ENCODE results near the gene C4B. TPM values are rescaled to one million over a fixed set of nuclear protein-coding genes. Genes with fewer than 3 reads are reported as not detected.
"Not testable (repeated sequence)": the region's sequence is repeated elsewhere in the genome, so short reads cannot be mapped to it uniquely, and the experiment has no call there.

C4B gene
- total RNA-seq, 1 donor from 2014 or later, result 2.9 TPM

DNA sequence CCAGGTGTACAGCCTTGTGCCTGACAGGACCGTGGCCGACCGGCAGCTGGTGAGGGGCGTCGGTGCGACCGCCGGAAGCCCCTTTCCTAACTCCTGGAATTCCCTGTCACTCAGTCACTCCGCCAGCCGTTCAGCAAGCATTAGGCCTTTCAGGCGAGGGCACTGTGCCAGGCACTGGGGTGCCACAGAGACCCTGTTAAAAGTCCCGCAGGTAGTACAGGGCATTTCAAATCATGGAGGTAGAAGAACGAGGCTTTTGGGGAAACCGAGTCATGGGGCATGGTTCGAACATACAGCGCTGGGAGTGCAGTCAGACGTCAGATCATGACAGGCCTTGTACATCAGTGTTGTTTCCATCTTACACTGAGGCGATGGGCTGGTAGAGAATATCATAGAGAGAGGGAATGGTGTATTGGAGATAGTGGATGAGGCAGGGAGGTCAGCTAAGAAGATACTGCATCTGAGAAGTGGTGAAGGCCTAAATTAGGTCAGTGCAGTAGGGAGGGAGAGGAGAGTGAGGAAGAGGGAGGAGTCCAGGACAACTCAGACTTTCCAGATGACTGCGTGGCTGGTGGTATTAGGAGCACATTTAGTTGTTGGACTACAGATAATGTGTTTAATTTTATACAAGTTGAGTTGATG, 41.8 kb upstream of the C4B start:
- peak; percentile 66 for DNase-seq
- H3K27me3 Mint-ChIP-seq, result peaks cover 2% of the 10 kb centered on the region

DNA sequence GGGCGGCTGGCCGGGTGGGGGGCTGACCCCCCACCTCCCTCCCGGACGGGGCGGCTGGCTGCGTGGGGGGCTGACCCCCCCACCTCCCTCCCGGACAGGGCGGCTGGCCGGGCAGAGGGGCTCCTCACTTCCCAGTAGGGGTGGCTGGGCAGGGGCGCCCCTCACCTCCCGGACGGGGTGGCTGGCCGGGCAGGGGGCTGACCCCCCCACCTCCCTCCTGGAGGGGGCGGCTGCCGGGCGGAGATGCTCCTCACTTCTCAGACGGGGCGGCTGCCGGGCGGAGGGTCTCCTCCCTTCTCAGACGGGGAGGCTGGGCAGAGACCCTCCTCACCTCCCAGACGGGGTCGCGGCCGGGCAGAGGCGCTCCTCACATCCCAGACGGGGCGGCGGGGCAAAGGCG, 38.5 kb upstream of the C4B start:
- H3K27ac Mint-ChIP-seq, H3K4me3 Mint-ChIP-seq, DNase-seq, H3K9me3 Mint-ChIP-seq, H3K27me3 Mint-ChIP-seq: not testable (repeated sequence)
- intact Hi-C loops (cut with micrococcal nuclease), result loop anchor here (10.0 kb wide), 1 partner anchor 1421 kb away; the partner anchor contains the start of genes GNL1 and PRR3
- H3K4me1 Mint-ChIP-seq, result peaks cover 31% of the 10 kb centered on the region
- H3K36me3 Mint-ChIP-seq (ENCODE audit: low read depth), result peaks cover 15% of the 10 kb centered on the region

More for the DNA sequence above, 41.8 kb upstream of the C4B start:
- Mint-ChIP-seq H3K4me1 (peaks cover 41% of the 10 kb centered on the region), H3K27ac (peak overlapping the region; percentile 100), H3K36me3 (ENCODE audit: low read depth) (peaks cover 29% of the 10 kb centered on the region), H3K4me3 (peak overlapping the region; percentile 99), H3K9me3 (no peaks in the 10 kb centered on the region)
- intact Hi-C loops (cut with micrococcal nuclease), result loop anchor here (1.0 to 10.0 kb wide), 3 partner anchors 14 to 1418 kb away; partner anchors contain the start of genes AGPAT1, GNL1, PRR3 and SKIC2

- Mint-ChIP-seq H3K9me3 (no peaks in the 10 kb centered on the region), H3K27ac (no peak overlapping the region)
These were observed 36.7 kb upstream of the C4B start for GRCh38 chr6:31977816-31978431.

DNA sequence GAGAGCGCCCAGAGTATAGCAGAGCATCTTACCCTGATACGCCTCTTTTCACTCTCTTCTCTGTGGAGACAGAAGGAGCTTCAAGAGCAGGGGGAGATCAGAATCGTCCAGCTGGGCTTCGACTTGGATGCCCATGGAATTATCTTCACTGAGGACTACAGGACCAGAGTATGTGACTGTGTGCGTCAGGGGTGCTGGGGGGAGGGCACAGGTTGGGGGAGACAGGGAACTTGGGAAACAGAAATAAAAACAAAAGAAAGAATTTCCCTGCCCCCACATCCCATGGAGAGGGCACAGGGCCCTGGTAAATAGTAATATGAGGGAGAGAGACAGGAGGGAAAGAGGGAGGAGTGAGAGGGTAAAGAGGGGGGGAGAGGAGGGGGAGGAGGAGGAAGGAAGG, 35.8 kb upstream of the C4B start:
- peak overlapping the region; percentile 83 for H3K27ac Mint-ChIP-seq
- H3K9me3 Mint-ChIP-seq, result no peaks in the 10 kb centered on the region
- H3K4me1 Mint-ChIP-seq, result peaks cover 10% of the 10 kb centered on the region
- no peaks in the 10 kb centered on the region for H3K27me3 Mint-ChIP-seq
- intact Hi-C loops (cut with micrococcal nuclease), result loop anchor here (10.0 kb wide), 1 partner anchor 1424 kb away; the partner anchor contains the start of genes GNL1 and PRR3
- H3K4me3 Mint-ChIP-seq, result no peak overlapping the region
- no peak for DNase-seq
- peaks cover 8% of the 10 kb centered on the region for H3K36me3 Mint-ChIP-seq (ENCODE audit: low read depth)

More at GRCh38 chr6:31977816-31978431, 36.7 kb upstream of the C4B start:
- Mint-ChIP-seq H3K4me1 (peaks cover 19% of the 10 kb centered on the region), H3K27me3 (no peaks in the 10 kb centered on the region), H3K4me3 (no peak overlapping the region), H3K36me3 (ENCODE audit: low read depth) (peaks cover 11% of the 10 kb centered on the region)
- DNase-seq, result no peak
- intact Hi-C loops (cut with micrococcal nuclease), result loop anchor here (10.0 kb wide), 1 partner anchor 1423 kb away; the partner anchor contains the start of genes GNL1 and PRR3

DNA sequence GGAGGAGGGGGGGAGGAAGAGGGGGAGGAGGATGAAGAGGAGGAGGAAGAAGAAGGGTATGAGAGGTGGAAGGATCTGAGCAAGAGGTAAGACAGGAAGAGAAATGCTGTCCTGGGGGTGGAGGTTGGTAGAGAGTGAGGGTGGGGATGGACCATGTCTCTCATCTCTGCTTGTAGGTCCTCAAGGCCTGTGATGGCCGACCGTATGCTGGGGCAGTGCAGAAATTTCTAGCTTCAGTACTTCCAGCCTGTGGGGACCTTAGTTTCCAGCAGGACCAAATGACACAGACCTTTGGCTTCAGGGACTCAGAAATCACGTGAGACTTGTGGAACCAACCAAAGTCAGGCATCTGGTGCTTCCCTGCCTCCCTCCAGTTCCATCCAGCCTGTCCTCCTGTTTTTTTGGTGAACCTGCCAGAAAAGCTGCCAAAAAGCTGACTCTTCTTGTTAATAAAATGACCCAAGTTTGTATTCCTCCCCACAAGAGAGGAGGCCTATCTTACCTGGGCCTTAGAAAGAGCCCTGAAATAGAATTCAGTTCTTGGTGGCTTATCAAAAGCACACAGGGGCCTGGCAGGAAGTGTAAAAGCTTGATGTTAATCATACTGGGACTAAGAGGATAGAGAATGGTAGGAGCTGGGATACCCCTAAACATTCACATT, 35.2 kb upstream of the C4B start:
- Mint-ChIP-seq H3K27ac (peak overlapping the region; percentile 43), H3K36me3 (ENCODE audit: low read depth) (peaks cover 6% of the 10 kb centered on the region), H3K27me3 (no peaks in the 10 kb centered on the region), H3K9me3 (no peaks in the 10 kb centered on the region), H3K4me1 (peaks cover 7% of the 10 kb centered on the region), H3K4me3 (no peak overlapping the region)
- no peak for DNase-seq
- intact Hi-C loops (cut with micrococcal nuclease), result loop anchor here (10.0 kb wide), 1 partner anchor 1425 kb away; the partner anchor contains the start of genes GNL1 and PRR3

DNA sequence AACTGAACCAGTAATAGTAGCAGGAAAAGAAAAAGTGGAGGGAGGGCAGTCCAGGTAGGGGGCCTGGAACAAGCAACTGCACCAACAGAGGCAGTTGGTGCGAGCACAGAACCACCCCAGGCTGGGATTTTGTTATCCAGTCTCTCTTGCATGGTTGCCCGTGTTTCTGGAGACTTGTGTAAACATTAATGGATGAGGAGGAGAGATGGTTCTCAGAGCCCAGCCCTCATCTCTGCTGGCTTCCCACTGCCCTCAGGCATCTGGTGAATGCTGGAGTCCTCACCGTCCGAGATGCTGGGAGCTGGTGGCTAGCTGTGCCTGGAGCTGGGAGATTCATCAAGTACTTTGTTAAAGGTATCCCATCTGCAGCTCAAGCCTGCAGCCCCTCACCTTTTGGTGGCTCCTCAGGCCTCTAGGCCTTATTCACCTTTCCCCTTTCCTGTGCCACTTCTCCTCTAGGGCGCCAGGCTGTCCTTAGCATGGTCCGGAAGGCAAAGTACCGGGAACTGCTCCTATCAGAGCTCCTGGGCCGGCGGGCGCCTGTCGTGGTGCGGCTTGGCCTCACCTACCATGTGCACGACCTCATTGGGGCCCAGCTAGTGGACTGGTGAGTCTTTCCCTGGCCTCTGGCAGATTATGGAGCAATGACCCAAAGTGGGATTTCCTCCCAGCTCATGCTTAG, 34.3 kb upstream of the C4B start:
- H3K27me3 Mint-ChIP-seq; H3K4me3 Mint-ChIP-seq; DNase-seq; intact Hi-C loops (cut with micrococcal nuclease); H3K9me3 Mint-ChIP-seq; H3K36me3 Mint-ChIP-seq (ENCODE audit: low read depth); H3K4me1 Mint-ChIP-seq: not testable (repeated sequence)
- peak overlapping the region; percentile 43 for H3K27ac Mint-ChIP-seq

DNA sequence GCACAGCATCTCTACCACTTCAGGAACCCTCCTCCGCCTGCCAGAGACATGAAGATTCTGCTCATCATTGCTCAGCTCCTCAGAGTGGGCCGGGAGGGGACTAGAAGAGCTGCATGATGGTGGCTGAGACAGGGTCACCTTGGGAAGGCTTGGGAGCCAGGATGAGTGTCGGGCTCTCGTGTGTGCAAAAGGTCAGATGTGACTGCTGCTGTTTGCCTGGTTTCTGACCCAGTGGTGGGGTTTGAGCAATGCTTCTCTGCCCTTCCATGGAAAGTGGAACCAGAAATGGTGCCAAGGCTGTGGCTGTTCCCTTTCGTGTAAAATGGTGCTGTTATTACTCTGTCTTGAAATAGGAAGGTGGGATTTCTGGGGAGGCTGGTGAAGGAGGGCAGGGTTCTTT, 33.6 kb upstream of the C4B start:
- H3K27me3 Mint-ChIP-seq; H3K4me1 Mint-ChIP-seq; intact Hi-C loops (cut with micrococcal nuclease); H3K27ac Mint-ChIP-seq; H3K4me3 Mint-ChIP-seq; DNase-seq; H3K9me3 Mint-ChIP-seq; H3K36me3 Mint-ChIP-seq (ENCODE audit: low read depth): not testable (repeated sequence)

- H3K9me3 Mint-ChIP-seq; DNase-seq; intact Hi-C loops (cut with micrococcal nuclease); H3K4me3 Mint-ChIP-seq; H3K27me3 Mint-ChIP-seq; H3K36me3 Mint-ChIP-seq (ENCODE audit: low read depth); H3K27ac Mint-ChIP-seq; H3K4me1 Mint-ChIP-seq: not testable (repeated sequence)
These were observed 32.9 kb upstream of the C4B start, which contains the start of gene C4A for GRCh38 chr6:31981744-31982143. Gene C4A, plus strand, starts transcription at chr6:31982057. Its CDS starts 51 bp downstream, at chr6:31982108.

DNA sequence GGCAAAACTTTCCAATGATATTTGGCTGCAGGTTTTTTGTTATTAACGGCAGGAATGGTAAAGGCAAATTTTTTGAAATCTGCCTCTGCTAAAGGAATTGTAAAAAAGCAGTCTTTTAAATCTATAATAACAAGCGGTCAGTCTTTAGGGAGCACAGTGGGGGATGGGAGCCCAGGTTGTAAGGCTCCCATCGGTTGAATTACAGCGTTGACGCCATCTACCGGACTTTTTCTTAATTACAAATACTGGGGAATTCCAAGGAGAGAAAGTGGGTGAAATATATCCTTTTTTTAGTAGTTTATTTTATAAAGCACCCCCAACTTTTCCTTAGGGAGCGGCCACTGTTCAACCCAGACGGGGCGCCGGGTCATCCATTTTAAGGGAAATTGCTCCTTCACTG, 25.2 kb upstream of the C4B start:
- H3K27me3 Mint-ChIP-seq; intact Hi-C loops (cut with micrococcal nuclease); H3K4me3 Mint-ChIP-seq; H3K36me3 Mint-ChIP-seq (ENCODE audit: low read depth); H3K9me3 Mint-ChIP-seq; H3K4me1 Mint-ChIP-seq; H3K27ac Mint-ChIP-seq; DNase-seq: not testable (repeated sequence)

- H3K4me3 Mint-ChIP-seq; H3K4me1 Mint-ChIP-seq; H3K36me3 Mint-ChIP-seq (ENCODE audit: low read depth); intact Hi-C loops (cut with micrococcal nuclease); H3K9me3 Mint-ChIP-seq; H3K27ac Mint-ChIP-seq; H3K27me3 Mint-ChIP-seq: not testable (repeated sequence)
- DNase-seq, result peak; percentile 25
These were observed 20.2 kb upstream of the C4B start for GRCh38 chr6:31994421-31994820.

DNA sequence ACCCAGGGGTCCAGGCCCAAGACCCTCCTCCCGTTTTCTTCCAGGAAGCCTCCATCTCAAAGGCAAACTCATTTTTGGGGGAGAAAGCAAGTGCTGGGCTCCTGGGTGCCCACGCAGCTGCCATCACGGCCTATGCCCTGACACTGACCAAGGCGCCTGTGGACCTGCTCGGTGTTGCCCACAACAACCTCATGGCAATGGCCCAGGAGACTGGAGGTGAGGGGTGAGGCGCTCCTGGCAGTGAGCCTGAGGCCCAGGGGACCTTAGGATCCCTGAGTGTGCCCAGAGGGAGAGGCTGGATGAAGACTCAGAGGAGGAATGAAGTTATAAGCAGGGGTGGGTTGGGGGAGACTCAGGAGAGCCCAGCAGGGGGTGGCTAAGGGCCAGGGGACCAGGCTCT, 18.2 kb upstream of the C4B start:
- intact Hi-C loops (cut with micrococcal nuclease); H3K4me1 Mint-ChIP-seq: not testable (repeated sequence)

GRCh38 chr6:32002546-32003268, 11.9 kb upstream of the C4B start:
- H3K9me3 Mint-ChIP-seq; H3K27me3 Mint-ChIP-seq; H3K36me3 Mint-ChIP-seq (ENCODE audit: low read depth); H3K4me1 Mint-ChIP-seq; H3K4me3 Mint-ChIP-seq; intact Hi-C loops (cut with micrococcal nuclease); DNase-seq; H3K27ac Mint-ChIP-seq: not testable (repeated sequence)

More for the DNA sequence above, 18.2 kb upstream of the C4B start:
- DNase-seq, result peak; percentile 13
- not testable (repeated sequence) for H3K36me3 Mint-ChIP-seq (ENCODE audit: low read depth); H3K27ac Mint-ChIP-seq; H3K9me3 Mint-ChIP-seq; H3K4me3 Mint-ChIP-seq; H3K27me3 Mint-ChIP-seq

GRCh38 chr6:32003301-32003700, 11.3 kb upstream of the C4B start:
- H3K36me3 Mint-ChIP-seq (ENCODE audit: low read depth); DNase-seq; intact Hi-C loops (cut with micrococcal nuclease); H3K4me3 Mint-ChIP-seq; H3K27ac Mint-ChIP-seq; H3K27me3 Mint-ChIP-seq; H3K9me3 Mint-ChIP-seq; H3K4me1 Mint-ChIP-seq: not testable (repeated sequence)
